Fibroblast of skin of left biceps (primary cell): ENCODE results near the gene BIRC7.

Experiments
- DNase-seq, 2 experiments: peaks; one replicate each; pipeline ENCODE4 v3.0.0-alpha.2; 2013; ENCODE audit warnings: low read depth in 2 of 2

The BIRC7 gene

GRCh38 chr20:63235399-63235983, at the start of gene BIRC7:
Gene BIRC7, plus strand, starts transcription at chr20:63235905. Its CDS starts 192 bp downstream, at chr20:63236097.
- DNase-seq = no peak

GRCh38 chr20:63186084-63186483, 49.6 kb upstream of the BIRC7 start:
- no peak for DNase-seq

GRCh38 chr20:63186528-63187316, 49.0 kb upstream of the BIRC7 start:
- DNase-seq = no peak

- DNase-seq = no peak
These were observed 48.2 kb upstream of the BIRC7 start for GRCh38 chr20:63187338-63188158.

DNA sequence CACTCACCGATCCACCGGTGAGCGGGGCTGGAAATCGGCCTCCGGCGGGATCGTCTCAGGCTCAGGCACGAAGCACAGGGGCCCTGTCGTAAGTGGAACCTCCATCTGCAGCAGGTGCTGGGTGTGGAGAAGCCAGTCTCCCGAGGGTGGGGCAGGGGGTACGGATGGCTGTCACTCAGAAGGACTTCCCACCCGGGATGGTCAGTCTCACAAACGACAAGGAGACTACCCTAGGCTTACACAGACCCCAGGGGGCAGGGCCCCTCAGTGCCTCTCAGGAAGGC, 47.6 kb upstream of the BIRC7 start:
- DNase-seq = no peak

DNA sequence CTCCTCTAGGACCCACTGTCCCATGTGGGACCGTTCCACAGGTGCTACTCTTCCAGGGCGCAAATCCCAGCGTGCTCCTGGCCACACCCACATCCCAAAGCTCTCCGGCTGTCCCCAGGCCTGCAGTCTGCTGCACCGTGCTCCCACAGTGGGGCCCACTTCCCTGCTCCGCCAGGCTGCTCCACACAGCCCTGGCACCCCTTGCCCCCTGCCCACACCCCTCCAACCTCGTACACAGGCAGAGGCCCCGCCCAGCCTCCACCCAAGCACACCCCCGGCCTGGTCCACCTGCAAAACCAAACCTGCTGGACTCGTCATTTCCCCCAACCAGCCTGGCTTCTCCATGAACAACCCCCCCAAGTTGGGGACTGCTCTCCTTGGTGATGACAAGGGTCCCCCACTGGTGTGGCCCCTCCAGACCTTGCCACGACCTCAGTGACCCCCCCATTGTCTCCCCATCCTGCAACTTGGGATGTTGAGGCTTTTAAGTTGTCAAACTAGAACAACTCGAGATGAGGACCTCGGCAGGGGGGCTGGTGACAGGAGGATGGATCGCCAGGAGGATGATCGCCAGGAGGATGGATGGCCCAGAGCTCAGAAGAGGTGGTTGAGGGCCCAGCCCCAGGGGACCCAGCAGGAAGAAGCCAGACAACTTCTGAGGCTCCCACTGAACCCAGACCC, 46.9 kb upstream of the BIRC7 start:
- DNase-seq = no peak

DNA sequence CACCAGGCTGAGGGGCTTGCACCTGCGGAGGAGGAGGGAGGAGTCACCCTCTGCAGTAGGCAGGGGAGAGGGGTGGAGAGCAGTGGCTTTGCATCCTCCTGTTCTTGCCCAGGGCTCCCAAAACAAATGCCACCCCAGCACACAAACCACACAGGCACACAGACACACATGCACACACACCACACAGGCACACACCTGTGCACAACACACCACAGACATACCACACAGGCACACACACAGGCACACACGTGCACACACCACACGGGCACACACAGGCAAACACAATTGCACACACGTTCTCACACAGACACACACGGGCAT, 46.4 kb upstream of the BIRC7 start:
- no peak for DNase-seq

GRCh38 chr20:63189846-63190559, 45.7 kb upstream of the BIRC7 start:
- no peak for DNase-seq

DNA sequence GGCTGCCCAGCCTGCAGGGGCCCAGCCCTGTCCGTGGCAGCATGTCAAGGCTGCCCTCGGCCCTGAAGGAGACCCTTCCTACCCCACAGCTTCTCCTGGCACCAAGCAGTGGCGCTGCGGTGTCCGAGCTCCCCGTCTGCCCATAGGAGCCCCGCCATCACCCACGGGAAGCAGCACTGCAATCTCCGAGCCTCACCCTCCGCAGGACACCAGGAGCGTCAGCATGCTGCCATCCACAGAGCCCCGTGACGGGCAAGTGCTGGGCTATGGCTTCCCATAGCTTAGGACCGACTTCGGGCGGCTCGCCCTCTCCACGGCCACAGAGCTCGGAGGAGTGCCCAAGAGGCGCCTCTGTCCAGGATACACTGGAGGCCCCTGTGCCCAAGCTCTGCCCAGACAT, 44.9 kb upstream of the BIRC7 start:
- DNase-seq = no peak

DNA sequence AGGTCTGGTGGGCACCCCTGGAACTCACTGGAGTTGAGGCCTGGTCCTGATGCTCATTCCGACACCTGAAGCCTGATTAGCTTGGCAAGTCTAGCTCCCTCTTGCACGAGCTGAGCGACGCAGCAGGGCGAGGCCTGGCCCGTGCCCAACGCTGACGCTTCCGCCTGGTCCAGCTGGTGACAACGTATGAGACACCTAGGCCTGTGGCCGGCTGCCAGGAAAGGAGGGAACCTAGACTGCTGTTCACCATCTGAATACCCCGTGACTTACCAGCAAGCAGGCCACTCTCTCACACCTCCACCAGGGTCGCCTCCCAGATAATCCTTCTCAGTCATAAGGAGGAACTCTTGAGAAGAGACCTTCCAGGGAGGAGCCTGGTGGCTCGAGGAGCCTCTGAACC, 44.3 kb upstream of the BIRC7 start:
- DNase-seq = no peak

GRCh38 chr20:63192721-63193120, 43.0 kb upstream of the BIRC7 start:
- no peak for DNase-seq

GRCh38 chr20:63194007-63194796, 41.5 kb upstream of the BIRC7 start:
- no peak for DNase-seq

DNA sequence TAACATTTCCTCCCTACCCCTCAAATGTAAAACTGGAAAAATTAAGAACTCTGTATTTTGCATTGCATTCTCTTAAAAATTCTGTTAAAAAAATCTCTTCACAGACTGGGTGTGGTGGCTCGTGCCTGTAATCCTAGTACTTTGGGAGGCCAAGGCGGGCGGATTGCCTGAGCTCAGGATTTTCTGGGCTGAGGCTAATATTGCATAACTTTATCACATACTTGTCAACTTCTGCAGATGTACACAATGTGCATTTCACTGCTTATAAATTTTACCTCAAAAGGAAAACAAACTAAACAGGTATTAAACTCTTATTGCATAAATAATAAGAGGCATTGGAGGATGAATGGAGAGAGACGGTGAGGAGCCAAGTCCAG, 40.9 kb upstream of the BIRC7 start:
- no peak for DNase-seq

DNA sequence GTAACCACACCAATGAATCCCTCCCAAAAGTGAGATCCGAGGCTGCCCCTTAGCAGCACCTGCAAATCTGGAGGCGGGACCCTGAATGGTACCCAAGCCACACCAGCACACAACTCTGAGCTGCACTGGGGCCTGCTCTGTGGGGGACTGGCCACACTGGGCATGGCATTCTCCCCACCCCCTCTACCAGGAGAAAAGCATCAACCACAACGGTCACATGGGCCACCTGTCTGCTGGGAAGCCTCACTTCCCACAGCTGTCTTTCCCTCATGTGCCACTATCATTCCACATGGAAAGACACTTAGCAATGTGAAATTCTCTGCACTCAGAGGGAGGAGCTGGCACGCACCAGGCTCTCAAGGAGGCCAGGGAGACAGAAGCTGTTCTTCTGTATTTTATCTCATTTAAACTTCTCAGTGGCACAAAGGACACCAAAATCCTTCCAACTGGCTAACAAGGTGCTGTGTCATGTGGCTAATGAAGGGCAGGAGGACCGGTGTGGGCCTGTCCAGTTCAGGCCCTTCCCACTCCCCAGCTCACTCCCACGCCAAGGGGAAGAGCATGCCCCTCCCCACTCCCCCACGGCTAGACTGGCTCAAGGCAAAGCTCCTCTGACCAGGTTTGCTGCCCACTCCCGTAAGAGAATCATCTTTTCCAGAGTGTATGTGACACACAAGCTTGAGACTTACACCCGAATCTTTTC, 38.8 kb upstream of the BIRC7 start:
- DNase-seq = no peak

DNA sequence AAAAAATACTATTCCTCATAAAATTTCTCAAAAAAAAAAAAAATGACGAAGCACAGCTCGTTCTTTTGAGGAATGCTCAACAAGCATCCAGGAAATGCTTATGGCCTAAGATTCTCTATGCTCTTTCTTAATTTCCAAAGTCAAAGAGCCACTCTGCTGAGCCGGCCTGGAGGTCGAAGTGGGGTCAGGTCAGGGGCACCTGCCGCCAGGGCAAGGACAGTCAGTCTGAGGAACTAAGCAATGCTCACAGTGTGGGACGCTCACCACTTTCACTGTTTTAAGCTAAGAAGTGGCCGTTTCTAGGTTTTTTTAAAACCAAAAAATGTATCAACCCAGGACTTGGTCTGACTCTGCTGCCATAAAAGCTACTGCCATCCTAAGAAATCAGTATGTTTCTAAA, 37.1 kb upstream of the BIRC7 start:
- no peak for DNase-seq

DNA sequence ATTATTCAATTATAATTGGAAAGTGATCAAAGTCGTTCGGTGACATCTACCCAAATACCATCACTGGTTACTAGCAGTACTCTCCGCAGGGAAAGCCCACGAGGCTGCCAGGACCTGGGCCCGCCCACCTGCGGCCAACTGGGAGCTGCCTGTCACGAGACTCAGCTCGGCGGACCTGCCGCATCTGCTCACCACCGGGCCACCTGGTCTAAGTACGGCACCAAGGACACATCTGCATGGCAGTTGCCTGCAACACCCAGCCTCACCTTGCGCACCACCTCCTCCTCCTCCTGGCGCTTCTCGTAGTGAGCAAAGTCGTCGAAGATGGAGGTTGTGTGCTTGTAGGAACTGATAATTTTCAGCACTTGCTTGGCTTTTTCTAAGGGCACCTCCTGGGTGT, 33.7 kb upstream of the BIRC7 start:
- DNase-seq = no peak

DNA sequence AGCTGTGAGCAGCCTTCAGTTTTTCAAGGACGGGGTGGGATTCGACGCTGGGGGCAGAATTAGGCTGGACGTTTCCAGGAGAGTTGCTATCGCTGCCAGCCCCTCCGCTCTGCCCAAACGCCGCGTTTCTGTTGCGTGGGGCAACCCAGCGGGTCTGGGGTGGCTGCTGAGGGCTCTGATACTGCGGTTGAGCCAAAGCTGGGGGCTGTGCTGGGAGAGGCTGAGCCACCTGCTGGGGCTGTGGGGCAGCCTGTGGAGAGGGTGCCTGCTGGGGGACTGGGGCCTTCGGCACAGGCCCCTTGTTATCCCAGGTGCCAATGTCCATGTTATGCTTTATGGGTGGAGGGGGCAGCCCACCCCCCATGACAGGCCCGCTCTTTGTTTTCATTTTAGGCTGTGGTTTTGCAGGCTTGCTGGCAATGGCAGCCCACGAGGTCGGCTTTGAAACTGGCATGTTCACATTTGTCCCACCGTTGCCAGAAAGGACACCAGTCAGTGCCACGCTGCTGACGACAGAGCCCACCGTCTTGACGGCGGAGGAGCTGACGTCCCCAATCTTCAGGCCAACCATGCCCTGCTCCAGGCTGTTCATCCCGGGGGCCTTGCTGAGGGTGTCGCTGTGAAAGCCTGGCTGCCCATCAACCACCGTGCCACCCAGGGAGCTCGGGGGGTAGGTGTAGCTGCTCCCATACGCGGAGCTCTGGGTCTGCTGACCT, 32.7 kb upstream of the BIRC7 start:
- DNase-seq = no peak

GRCh38 chr20:63204362-63204761, 31.3 kb upstream of the BIRC7 start:
- DNase-seq = no peak

GRCh38 chr20:63205896-63206295, 29.8 kb upstream of the BIRC7 start:
- DNase-seq = no peak

DNA sequence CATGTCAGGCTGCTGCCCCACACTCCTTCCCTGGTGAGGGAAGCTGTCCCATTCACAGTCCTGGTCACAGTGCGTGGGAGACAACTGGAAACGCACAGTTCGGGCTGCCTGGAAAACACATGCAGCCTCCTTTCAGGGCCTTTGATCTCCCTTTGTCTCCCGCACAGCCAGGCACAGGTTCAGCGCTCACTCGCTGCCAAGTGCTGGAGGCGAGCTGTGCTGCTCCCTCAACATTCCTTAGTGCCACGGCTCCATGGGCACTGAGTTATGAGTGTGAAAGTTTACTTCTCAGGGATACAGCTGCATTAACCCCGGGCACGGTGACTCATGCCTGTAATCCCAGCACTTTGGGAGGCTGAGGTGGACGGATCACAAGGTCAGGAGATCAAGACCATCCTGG, 28.8 kb upstream of the BIRC7 start:
- DNase-seq = no peak
